Activated naive CD4-positive, alpha-beta T cell treated with anti-CD3 and anti-CD28 coated beads for 36 hours (primary cell): ENCODE measurements around the gene ARHGEF11. TPM values are rescaled to one million over a fixed set of nuclear protein-coding genes. Genes with fewer than 3 reads are reported as not detected.

ENCODE experiments used
- CTCF ChIA-PET: fragments of 350-600 bp; sonication (Branson Sonifier 250); formaldehyde crosslinking; loops from one replicate; lab custom pipeline; 2021; ENCODE audit warnings: antibody characterized with exemption; lab: Charles Lee
- DNase-seq: peaks from one replicate; pipeline ENCODE4 v3.0.0-alpha.2; 2020
- H3K27ac Mint-ChIP-seq: one replicate; pipeline ENCODE4 v1.8.0; 2021; ENCODE audit warnings: mild to moderate bottlenecking, mixed read lengths
- H3K27me3 Mint-ChIP-seq: one replicate; pipeline ENCODE4 v1.8.0; 2021; ENCODE audit warnings: low read depth, mixed read lengths
- H3K36me3 Mint-ChIP-seq: one replicate; pipeline ENCODE4 v1.8.0; 2021; ENCODE audit warnings: low read depth, mixed read lengths
- H3K4me1 Mint-ChIP-seq: one replicate; pipeline ENCODE4 v1.8.0; 2021; ENCODE audit warnings: low read depth, mixed read lengths
- H3K4me3 Mint-ChIP-seq: one replicate; pipeline ENCODE4 v1.8.0; 2021; ENCODE audit warnings: mild to moderate bottlenecking, moderate library complexity, mixed read lengths
- H3K9me3 Mint-ChIP-seq: one replicate; pipeline ENCODE4 v1.8.0; 2021; ENCODE audit warnings: mixed read lengths
- intact Hi-C: fragments of 100-400 bp; cut with micrococcal nuclease; formaldehyde crosslinking; loops from one replicate; pipeline ENCODE4 v1.15.1; 2023
- total RNA-seq, 2 experiments: library from RNA; stranded (reverse); gene quantifications; one replicate each; pipeline ENCODE4 v1.2.3, GENCODE V29; 2021

Gene ARHGEF11
- total RNA-seq, 2 experiments from 2014 or later, result 3.2 to 3.4 TPM

DNA sequence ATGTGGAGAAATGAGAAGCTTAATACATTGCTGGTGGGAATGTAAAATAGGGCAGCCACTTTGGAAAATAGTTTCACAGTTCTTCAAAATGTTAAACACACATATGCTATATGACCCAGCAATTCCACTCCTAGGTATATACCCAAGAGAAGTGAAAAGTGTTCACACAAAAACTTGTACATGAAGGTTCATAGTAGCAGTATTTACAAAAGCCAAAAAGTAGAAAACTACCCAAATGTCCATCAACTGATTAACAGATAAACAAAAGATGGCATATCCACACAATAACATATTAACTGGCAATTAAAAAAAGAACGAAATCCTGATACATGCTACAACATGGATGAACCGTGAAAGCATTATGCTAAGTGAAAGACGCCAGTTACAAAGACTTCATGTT lies 33.7 kb downstream of the ARHGEF11 start:
- H3K4me3 Mint-ChIP-seq, result no peak overlapping the region
- DNase-seq, result no peak
- H3K9me3 Mint-ChIP-seq, result no peaks in the 10 kb centered on the region
- H3K27ac Mint-ChIP-seq, result no peak overlapping the region
- peaks cover 18% of the 10 kb centered on the region for H3K27me3 Mint-ChIP-seq
- CTCF ChIA-PET, result no interaction called here
- intact Hi-C loops, result no loop called here
- H3K4me1 Mint-ChIP-seq, result no peaks in the 10 kb centered on the region
- H3K36me3 Mint-ChIP-seq, result no peaks in the 10 kb centered on the region

DNA sequence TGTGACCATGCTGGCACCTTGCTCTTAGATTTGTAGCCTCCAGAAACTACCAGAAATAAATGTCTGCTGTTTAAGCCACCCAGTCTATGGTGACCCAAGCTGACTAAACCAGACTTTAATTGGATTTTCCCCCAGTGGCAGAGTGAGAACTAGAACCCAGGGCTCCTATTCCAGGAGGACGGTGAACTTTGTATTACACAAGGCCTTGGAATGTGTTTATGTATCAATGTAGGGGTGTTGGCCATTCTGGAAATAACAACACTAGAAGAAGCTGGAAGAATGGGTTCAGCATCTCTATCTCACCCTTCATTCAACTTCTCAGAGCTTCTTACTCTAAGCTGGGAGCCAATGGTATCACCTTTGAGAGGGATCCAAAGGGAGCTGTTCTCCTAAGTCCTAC lies 37.0 kb downstream of the ARHGEF11 start:
- intact Hi-C loops, result no loop called here
- no peak overlapping the region for H3K27ac Mint-ChIP-seq
- H3K9me3 Mint-ChIP-seq, result no peaks in the 10 kb centered on the region
- H3K36me3 Mint-ChIP-seq, result no peaks in the 10 kb centered on the region
- H3K4me3 Mint-ChIP-seq, result no peak overlapping the region
- peaks cover 19% of the 10 kb centered on the region for H3K27me3 Mint-ChIP-seq
- CTCF ChIA-PET, result no interaction called here
- H3K4me1 Mint-ChIP-seq, result no peaks in the 10 kb centered on the region
- no peak for DNase-seq

DNA sequence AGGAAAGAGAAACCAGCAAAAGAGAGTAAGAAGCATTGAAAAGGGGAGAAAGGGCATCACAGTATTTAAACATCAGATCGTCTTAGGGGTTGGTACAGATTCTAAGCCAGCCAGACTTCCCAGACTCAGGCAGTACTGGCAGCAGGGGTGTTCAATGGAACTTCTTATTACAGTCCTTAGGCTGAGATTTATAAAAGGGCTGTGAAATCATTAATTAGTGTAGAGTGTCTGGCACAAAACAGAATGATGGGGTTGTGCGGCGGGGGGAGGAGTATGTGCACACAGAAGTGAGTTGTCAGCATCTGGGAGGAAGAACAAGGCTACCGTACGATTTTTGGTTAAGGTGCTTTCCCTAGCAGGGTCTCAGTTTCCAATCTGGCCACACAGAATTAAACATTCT lies 38.2 kb downstream of the ARHGEF11 start:
- CTCF ChIA-PET, result no interaction called here
- H3K4me1 Mint-ChIP-seq, result no peaks in the 10 kb centered on the region
- H3K4me3 Mint-ChIP-seq, result no peak overlapping the region
- intact Hi-C loops, result no loop called here
- H3K27me3 Mint-ChIP-seq, result peaks cover 19% of the 10 kb centered on the region
- no peak for DNase-seq
- no peaks in the 10 kb centered on the region for H3K9me3 Mint-ChIP-seq
- H3K36me3 Mint-ChIP-seq, result no peaks in the 10 kb centered on the region
- H3K27ac Mint-ChIP-seq, result no peak overlapping the region

DNA sequence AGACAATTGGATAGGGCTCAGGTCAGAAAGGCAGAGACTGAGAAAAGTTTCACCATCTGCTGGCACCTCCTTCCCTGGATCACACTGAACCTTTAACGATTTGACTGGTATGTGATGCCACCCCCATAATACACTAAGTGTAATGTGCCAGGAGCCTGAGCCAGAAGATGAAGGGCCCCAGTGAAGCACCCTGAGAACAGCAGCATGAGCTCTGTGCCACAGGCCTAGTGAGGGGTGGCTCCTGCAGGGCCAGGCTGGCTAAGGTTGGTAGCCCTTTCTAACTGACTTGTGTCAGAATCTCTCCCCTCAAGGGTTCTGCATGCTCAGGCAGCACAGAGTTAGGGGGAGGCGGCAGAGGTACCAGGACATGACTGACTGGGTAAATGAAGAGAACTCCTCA lies 38.9 kb downstream of the ARHGEF11 start:
- H3K9me3 Mint-ChIP-seq, result no peaks in the 10 kb centered on the region
- intact Hi-C loops, result no loop called here
- peaks cover 15% of the 10 kb centered on the region for H3K27me3 Mint-ChIP-seq
- H3K4me1 Mint-ChIP-seq, result no peaks in the 10 kb centered on the region
- CTCF ChIA-PET, result no interaction called here
- no peak overlapping the region for H3K27ac Mint-ChIP-seq
- no peak overlapping the region for H3K4me3 Mint-ChIP-seq
- DNase-seq, result no peak
- no peaks in the 10 kb centered on the region for H3K36me3 Mint-ChIP-seq

DNA sequence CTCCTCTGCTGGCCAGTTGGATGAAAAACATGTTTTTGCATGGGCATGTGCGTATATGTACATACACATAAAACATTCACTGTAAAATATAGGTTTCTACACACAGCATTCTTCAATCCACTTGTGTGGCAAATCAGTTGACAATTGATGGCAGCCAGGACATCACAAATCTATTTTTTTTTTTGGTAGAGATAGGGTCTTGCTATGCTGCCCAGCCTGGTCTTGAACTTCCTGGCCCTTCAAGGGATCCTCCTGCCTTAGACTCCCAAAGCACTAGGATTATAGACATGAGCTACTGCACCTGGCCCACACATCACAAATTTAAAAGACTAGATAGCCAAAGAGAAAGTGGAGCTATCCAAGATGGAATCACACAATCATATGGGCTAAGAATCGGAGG lies 39.6 kb downstream of the ARHGEF11 start:
- Mint-ChIP-seq H3K9me3 (no peaks in the 10 kb centered on the region), H3K27me3 (peaks cover 12% of the 10 kb centered on the region), H3K4me3 (no peak overlapping the region), H3K4me1 (no peaks in the 10 kb centered on the region), H3K27ac (no peak overlapping the region), H3K36me3 (no peaks in the 10 kb centered on the region)
- DNase-seq, result no peak
- intact Hi-C loops, result no loop called here
- CTCF ChIA-PET, result interaction anchor here (1.6 kb wide), 1 partner anchor 68 kb away, joined by 5 read pairs; no protein-coding TSS in a partner anchor

DNA sequence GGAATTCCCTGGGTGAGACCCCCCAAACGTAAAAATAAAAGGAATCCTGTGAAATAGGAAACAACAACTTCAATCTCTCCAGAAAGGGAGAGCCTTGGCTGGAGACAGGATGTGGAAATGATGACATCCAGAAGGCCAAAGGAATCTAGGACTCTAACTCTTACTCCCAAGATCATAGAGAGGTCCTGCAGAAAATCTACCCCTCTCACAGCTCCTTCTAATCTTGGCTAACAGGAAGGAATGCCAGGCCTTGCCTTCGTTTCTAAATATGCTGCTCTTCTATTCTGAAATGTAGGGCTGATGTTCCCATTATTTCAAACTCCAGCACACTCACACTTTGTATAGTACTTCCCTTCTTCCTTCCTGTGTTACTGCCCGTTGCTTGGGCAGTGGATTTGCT lies 40.7 kb downstream of the ARHGEF11 start:
- Mint-ChIP-seq H3K36me3 (no peaks in the 10 kb centered on the region), H3K27ac (no peak overlapping the region), H3K27me3 (peaks cover 11% of the 10 kb centered on the region), H3K4me3 (no peak overlapping the region), H3K9me3 (no peaks in the 10 kb centered on the region), H3K4me1 (no peaks in the 10 kb centered on the region)
- DNase-seq, result no peak
- intact Hi-C loops, result no loop called here
- CTCF ChIA-PET, result interaction anchor here (0.7 to 1.6 kb wide), 2 partner anchors 70 to 151 kb away, joined by 3 to 5 read pairs; no protein-coding TSS in a partner anchor

DNA sequence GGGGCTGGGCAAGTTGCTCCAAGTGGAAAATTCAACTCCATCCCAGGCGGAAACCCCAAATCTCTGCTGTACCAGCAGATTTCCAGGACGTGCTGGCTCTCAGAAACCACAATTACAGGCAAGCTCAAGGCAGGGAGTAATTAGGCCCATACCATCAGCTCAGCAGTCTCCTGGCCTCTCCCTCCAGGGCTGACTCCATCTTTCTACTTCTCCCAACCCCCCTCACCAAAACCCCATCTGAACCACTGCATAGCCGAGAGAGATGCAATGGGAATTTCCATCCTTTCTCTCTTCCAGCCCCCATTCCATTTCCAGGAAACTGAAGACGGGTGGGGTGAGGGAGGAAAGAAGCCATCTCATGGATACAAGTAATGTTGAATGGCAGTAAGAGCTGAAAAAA lies 41.2 kb downstream of the ARHGEF11 start:
- H3K27me3 Mint-ChIP-seq, result peaks cover 9% of the 10 kb centered on the region
- CTCF ChIA-PET, result interaction anchor here (0.5 to 1.6 kb wide), 3 partner anchors 10 to 152 kb away, joined by 3 to 5 read pairs (median 4); no protein-coding TSS in a partner anchor

DNA sequence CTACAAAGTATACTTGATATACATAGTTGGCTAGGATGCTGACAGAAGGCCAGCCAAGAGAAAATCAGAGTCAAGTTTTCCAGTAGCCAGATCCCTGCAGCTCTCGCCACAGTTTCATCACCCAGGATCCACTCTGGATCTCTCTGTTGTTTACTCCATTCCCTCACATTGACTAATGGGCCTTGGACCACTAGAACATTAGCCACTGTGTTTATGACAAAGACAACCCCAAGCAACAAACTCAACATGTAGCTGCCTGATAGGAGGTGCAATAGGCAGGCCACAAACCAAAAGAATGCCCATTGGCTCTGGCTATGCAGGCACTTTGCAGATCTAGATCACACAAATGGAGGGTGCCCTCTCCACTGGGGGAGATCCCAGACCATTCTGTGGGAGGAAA lies 44.2 kb downstream of the ARHGEF11 start:
- CTCF ChIA-PET, result no interaction called here
- no peaks in the 10 kb centered on the region for H3K9me3 Mint-ChIP-seq
- no peaks in the 10 kb centered on the region for H3K36me3 Mint-ChIP-seq
- intact Hi-C loops, result no loop called here
- no peaks in the 10 kb centered on the region for H3K4me1 Mint-ChIP-seq
- no peak for DNase-seq
- H3K4me3 Mint-ChIP-seq, result no peak overlapping the region
- H3K27ac Mint-ChIP-seq, result no peak overlapping the region
- H3K27me3 Mint-ChIP-seq, result no peaks in the 10 kb centered on the region

More for the DNA sequence above, 41.2 kb downstream of the ARHGEF11 start:
- H3K4me1 Mint-ChIP-seq, result no peaks in the 10 kb centered on the region
- H3K4me3 Mint-ChIP-seq, result no peak overlapping the region
- H3K9me3 Mint-ChIP-seq, result no peaks in the 10 kb centered on the region
- no peak for DNase-seq
- intact Hi-C loops, result no loop called here
- no peaks in the 10 kb centered on the region for H3K36me3 Mint-ChIP-seq
- no peak overlapping the region for H3K27ac Mint-ChIP-seq

DNA sequence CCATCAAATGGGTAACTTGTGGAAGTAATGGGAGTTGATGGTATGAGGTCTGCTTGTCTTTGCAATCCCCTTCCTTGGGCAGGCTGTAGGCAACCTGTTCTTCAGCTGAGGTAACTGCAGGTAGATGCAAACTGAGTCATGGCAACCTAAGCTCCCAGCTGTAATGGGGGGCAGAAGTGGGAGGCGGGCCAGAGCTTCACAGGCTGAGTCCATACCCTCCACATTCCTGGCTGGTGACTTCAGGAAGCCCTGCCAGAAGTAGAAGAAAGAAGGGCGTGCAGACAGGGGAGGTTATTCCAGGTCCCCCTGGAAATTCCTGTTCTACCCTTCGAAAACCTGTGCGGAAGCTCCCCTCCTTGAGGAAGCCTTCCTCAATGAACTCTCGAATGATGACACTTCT lies 44.9 kb downstream of the ARHGEF11 start:
- CTCF ChIA-PET, result no interaction called here
- H3K9me3 Mint-ChIP-seq, result no peaks in the 10 kb centered on the region
- no peaks in the 10 kb centered on the region for H3K36me3 Mint-ChIP-seq
- no peaks in the 10 kb centered on the region for H3K4me1 Mint-ChIP-seq
- no peak overlapping the region for H3K4me3 Mint-ChIP-seq
- no peaks in the 10 kb centered on the region for H3K27me3 Mint-ChIP-seq
- no peak overlapping the region for H3K27ac Mint-ChIP-seq
- DNase-seq, result no peak
- intact Hi-C loops, result no loop called here

DNA sequence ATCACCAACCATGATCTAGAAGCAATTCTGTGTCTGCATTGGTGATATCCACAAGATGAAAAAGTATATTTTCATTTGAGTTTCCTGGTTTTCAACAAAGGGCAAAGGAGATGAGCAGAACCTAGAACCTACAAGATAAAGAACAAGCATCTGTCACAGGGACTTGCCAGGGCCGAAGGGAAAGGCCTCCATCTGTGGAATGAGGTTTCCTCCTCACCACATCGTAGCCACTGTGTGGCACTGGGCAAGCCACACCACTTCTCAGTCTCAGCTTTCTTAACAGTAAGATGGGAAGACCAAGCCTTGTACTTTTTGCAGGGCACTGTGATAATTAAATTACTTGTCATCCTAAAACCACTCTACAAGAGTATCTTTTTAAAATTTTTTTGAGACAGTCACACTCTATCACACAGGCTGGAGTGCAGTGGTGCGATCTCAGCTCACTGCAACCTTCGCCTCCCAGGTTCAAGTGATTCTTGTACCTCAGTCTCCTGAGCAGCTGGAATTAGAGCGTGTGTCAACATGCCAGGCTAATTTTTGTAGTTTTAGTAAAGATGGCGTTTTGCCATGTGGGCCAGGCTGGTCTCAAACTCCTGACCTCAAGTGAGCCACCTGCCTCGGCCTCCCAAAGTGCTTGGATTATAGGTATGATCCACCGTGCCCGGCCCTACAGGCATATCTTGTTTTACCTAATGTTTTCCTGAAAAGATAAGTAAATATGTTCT lies 45.8 kb downstream of the ARHGEF11 start:
- CTCF ChIA-PET, result no interaction called here
- no peaks in the 10 kb centered on the region for H3K36me3 Mint-ChIP-seq
- H3K27me3 Mint-ChIP-seq, result peaks cover 2% of the 10 kb centered on the region
- no peak overlapping the region for H3K27ac Mint-ChIP-seq
- no peaks in the 10 kb centered on the region for H3K9me3 Mint-ChIP-seq
- intact Hi-C loops, result no loop called here
- no peak for DNase-seq
- no peaks in the 10 kb centered on the region for H3K4me1 Mint-ChIP-seq
- H3K4me3 Mint-ChIP-seq, result no peak overlapping the region

DNA sequence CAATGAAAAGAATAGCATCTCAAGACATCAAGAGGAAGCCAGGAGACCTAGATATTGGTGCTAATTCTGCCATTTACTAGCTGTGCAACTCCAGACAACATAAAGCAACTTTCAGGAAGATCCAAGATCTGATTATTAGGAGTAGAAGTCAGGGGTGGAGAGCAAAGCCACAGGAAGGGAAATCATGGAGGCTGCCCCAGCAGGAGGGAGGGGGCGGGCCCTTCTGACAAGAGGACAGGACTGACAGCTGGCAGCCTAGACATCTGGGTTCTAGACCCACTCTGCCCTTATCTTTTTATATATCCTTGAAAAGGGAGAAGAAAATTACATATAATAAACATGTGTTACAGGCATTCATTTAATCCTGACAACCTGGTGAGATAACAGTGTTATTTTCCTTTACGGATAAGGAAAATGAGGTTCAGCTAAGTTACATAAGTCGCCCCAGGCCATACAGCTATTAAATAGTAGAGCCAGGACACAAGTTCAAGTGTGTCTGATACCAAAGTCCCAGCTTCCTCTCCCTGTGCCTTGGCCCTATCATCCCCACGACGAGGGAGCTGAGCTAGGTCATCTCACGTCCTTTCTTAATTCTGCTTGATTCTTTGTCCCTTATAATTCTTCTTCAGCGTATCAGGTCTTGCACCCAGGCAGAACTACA lies 46.6 kb downstream of the ARHGEF11 start:
- Mint-ChIP-seq H3K27ac (no peak overlapping the region), H3K9me3 (no peaks in the 10 kb centered on the region), H3K4me1 (no peaks in the 10 kb centered on the region), H3K27me3 (peaks cover 2% of the 10 kb centered on the region), H3K36me3 (no peaks in the 10 kb centered on the region), H3K4me3 (no peak overlapping the region)
- intact Hi-C loops, result no loop called here
- no peak for DNase-seq
- CTCF ChIA-PET, result no interaction called here

DNA sequence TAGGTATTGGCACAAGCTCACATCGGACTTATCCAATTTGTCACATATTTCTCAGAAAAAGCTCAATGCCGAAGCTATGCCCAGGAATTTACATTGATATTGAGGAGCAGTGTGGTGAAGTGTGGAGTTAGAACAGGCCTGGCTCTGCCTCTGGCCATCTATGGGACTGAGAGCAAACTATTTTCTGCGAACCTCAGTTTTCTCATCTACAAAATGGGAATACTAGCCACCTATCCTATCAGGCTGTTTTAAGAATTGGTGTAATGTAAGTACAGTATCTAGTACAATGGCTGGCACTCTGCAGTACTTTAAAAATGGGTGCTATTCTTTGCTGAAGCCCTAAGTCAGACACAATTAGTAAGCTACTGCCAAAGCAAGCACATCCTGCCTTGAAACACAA lies 47.2 kb downstream of the ARHGEF11 start:
- Mint-ChIP-seq H3K27me3 (peaks cover 2% of the 10 kb centered on the region), H3K9me3 (no peaks in the 10 kb centered on the region), H3K27ac (no peak overlapping the region), H3K4me3 (no peak overlapping the region), H3K36me3 (no peaks in the 10 kb centered on the region), H3K4me1 (no peaks in the 10 kb centered on the region)
- CTCF ChIA-PET, result interaction anchor here (0.9 kb wide), 1 partner anchor 492 kb away, joined by 3 read pairs; no protein-coding TSS in a partner anchor
- intact Hi-C loops, result no loop called here
- DNase-seq, result no peak

DNA sequence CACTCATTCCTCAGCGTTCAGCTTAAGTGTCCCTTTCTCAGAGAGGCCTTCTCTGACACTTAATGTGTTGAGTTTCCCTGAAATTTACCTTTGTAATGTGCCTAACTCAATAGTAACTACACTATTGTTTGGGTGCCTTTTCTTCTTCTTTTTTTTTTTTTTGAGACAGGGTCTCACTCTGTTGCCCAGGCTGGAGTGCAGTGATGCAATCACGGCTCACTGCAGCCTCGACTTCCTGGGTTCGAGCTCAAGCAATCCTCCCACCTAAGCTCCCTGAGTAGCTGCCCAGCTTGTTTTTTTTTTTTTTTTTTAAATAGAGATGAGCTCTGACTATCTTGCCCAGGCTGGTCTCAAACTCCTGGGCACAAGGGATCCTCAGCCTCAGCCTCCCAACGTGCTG lies 50.1 kb downstream of the ARHGEF11 start:
- no peak for DNase-seq
- Mint-ChIP-seq H3K27ac (no peak overlapping the region), H3K36me3 (no peaks in the 10 kb centered on the region), H3K4me1 (no peaks in the 10 kb centered on the region), H3K9me3 (no peaks in the 10 kb centered on the region), H3K4me3 (no peak overlapping the region), H3K27me3 (peaks cover 2% of the 10 kb centered on the region)
- intact Hi-C loops, result no loop called here
- CTCF ChIA-PET, result interaction anchor here (0.6 kb wide), 1 partner anchor 79 kb away, joined by 3 read pairs; no protein-coding TSS in a partner anchor
